LNCaP clone FGC (cell line): ENCODE measurements around the gene NEDD1.

Source experiments
- DNase-seq: peaks from one replicate; pipeline ENCODE4 v3.0.0-alpha.2; 2011; ENCODE audit warnings: low read depth
- H3K4me3 ChIP-seq: 2 replicates; pipeline ENCODE4 v1.5.1; 2011; ENCODE audit warnings: mild to moderate bottlenecking, low read depth, low read length, control low read depth
- CTCF ChIP-seq: IDR thresholded peaks from 2 replicates; pipeline ENCODE4 v1.5.1; 2012; ENCODE audit warnings: mild to moderate bottlenecking; ENCODE audit not compliant: control insufficient read depth, insufficient read depth; ENCODE audit errors: extremely low read depth

The NEDD1 gene

GRCh38 chr12:96982671-96983070 lies 75.6 kb downstream of the NEDD1 start:
- no peak for TF ChIP-seq CTCF
- H3K4me3 ChIP-seq: no peak overlapping the region
- DNase-seq: no peak

- no peak for DNase-seq
- no peak overlapping the region for H3K4me3 ChIP-seq
- peak; percentile 96 for TF ChIP-seq CTCF
Measured at GRCh38 chr12:96985515-96986362, 78.7 kb downstream of the NEDD1 start.

GRCh38 chr12:96986883-96987523 lies 79.9 kb downstream of the NEDD1 start:
- no peak for DNase-seq

GRCh38 chr12:96988919-96989318 lies 81.9 kb downstream of the NEDD1 start:
- no peak for TF ChIP-seq CTCF
- no peak for DNase-seq
- no peak overlapping the region for H3K4me3 ChIP-seq

More at GRCh38 chr12:96986883-96987523, 79.9 kb downstream of the NEDD1 start:
- peak; percentile 58 for TF ChIP-seq CTCF
- no peak overlapping the region for H3K4me3 ChIP-seq

GRCh38 chr12:96989916-96990315 lies 82.9 kb downstream of the NEDD1 start:
- peak; percentile 38 for DNase-seq
- no peak overlapping the region for H3K4me3 ChIP-seq
- peak; percentile 66 for TF ChIP-seq CTCF

- no peak for TF ChIP-seq CTCF
- DNase-seq: no peak
- H3K4me3 ChIP-seq: no peak overlapping the region
Measured at GRCh38 chr12:96994900-96995299, 87.8 kb downstream of the NEDD1 start.
